IgD-negative memory B cell (primary cell): Measurements from ENCODE around the gene NAA80. TPM values are rescaled to one million over a fixed set of nuclear protein-coding genes. Genes with fewer than 3 reads are reported as not detected.
A peak's percentile ranks its signal among the peaks of the same experiment; 100 is the strongest.
"Not testable (repeated sequence)": the region's sequence is repeated elsewhere in the genome, so short reads cannot be mapped to it uniquely, and the experiment has no call there.

Experiments used
- H3K27ac Mint-ChIP-seq, 3 donors: one replicate each; pipeline ENCODE4 v1.8.0; 2020 to 2022; ENCODE audit warnings: mild to moderate bottlenecking in 3 of 3, mixed read lengths in 3 of 3, moderate library complexity in 1 of 3
- H3K27me3 Mint-ChIP-seq: one replicate; pipeline ENCODE4 v1.8.0; 2021; ENCODE audit warnings: mixed read lengths
- H3K36me3 Mint-ChIP-seq: one replicate; pipeline ENCODE4 v1.8.0; 2020; ENCODE audit warnings: mild to moderate bottlenecking, mixed read lengths
- H3K4me1 Mint-ChIP-seq, 3 donors: one replicate each; pipeline ENCODE4 v1.8.0; 2020 to 2022; ENCODE audit warnings: mixed read lengths in 3 of 3, mild to moderate bottlenecking in 1 of 3
- H3K4me3 Mint-ChIP-seq, 4 donors: one replicate each; pipeline ENCODE4 v1.8.0; 2020 to 2022; ENCODE audit warnings: mild to moderate bottlenecking in 4 of 4, mixed read lengths in 4 of 4, moderate library complexity in 3 of 4
- H3K9me3 Mint-ChIP-seq, 3 donors: one replicate each; pipeline ENCODE4 v1.8.0; 2020 to 2021; ENCODE audit warnings: mixed read lengths in 3 of 3, mild to moderate bottlenecking in 1 of 3
- polyA plus RNA-seq: library from polyadenylated mRNA; unstranded; fragments of 300-500 nt; fragmentation: Illumina TruSeq; gene quantifications from one replicate; pipeline ENCODE4 v1.2.3, GENCODE V29; 2021

NAA80 gene
- polyA plus RNA-seq, 1 donor from 2014 or later: 20.5 TPM

GRCh38 chr3:50278123-50278879, 20.9 kb downstream of the NAA80 start:
- Mint-ChIP-seq H3K4me1 (peaks cover 6 to 11% (median 9%) of the 10 kb centered on the region in 3 donors), H3K36me3 (no peaks in the 10 kb centered on the region), H3K27ac (peak overlapping the region in 2 of 3 donors; percentile 58 to 78), H3K4me3 (no peak overlapping the region), H3K9me3 (no peaks in the 10 kb centered on the region), H3K27me3 (peaks cover 27% of the 10 kb centered on the region)

- Mint-ChIP-seq H3K4me1 (peaks cover 12 to 19% (median 16%) of the 10 kb centered on the region in 3 donors), H3K27ac (no peak overlapping the region), H3K4me3 (no peak overlapping the region), H3K9me3 (no peaks in the 10 kb centered on the region), H3K27me3 (peaks cover 31% of the 10 kb centered on the region), H3K36me3 (no peaks in the 10 kb centered on the region)
Observed at GRCh38 chr3:50276762-50277101, 22.5 kb downstream of the NAA80 start.

- Mint-ChIP-seq H3K27me3 (peaks cover 31% of the 10 kb centered on the region), H3K4me3 (peak overlapping the region in 2 of 4 donors; percentile 24 to 57), H3K4me1 (peaks cover 12 to 19% (median 16%) of the 10 kb centered on the region in 3 donors), H3K36me3 (no peaks in the 10 kb centered on the region), H3K9me3 (no peaks in the 10 kb centered on the region), H3K27ac (peak overlapping the region in 1 of 3 donors; percentile 23)
Observed at GRCh38 chr3:50275996-50276761, 23.0 kb downstream of the NAA80 start.

- Mint-ChIP-seq H3K36me3 (no peaks in the 10 kb centered on the region), H3K27me3 (peaks cover 31% of the 10 kb centered on the region), H3K4me1 (peaks cover 12 to 19% (median 16%) of the 10 kb centered on the region in 3 donors), H3K4me3 (peak overlapping the region in 1 of 4 donors; percentile 23), H3K9me3 (no peaks in the 10 kb centered on the region), H3K27ac (peak overlapping the region in 1 of 3 donors; percentile 16)
Observed at GRCh38 chr3:50275141-50275995, 23.8 kb downstream of the NAA80 start.

DNA sequence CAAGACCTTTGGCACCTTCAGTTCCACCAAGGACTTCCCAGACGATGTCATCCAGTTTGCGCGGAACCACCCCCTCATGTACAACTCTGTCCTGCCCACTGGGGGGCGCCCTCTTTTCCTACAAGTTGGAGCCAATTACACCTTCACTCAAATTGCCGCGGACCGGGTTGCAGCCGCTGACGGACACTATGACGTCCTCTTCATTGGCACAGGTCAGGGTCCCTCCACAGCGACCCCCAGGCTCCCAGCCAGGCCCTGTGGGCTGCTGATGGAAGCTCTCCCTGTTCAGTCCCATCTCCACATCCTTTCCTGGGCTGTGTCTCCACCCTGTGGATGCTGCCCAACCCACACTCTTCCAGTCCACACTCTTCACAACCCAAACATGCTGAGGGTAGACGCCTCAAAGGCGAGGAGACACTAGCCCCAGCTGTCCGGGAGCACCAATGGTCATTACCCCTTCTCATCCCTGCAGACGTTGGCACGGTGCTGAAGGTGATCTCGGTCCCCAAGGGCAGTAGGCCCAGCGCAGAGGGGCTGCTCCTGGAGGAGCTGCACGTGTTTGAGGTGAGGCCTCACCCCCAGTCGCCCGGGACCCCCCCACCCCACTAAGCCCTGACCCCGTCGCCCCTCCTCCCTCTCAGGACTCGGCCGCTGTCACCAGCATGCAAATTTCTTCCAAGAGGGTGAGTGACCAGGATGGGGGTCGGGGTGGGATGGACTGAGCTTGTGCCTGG, 24.7 kb downstream of the NAA80 start:
- Mint-ChIP-seq H3K36me3 (no peaks in the 10 kb centered on the region), H3K4me1 (peaks cover 12 to 19% (median 16%) of the 10 kb centered on the region in 3 donors), H3K4me3 (peak overlapping the region; percentile 47 to 82 (median 63)), H3K27me3 (peaks cover 31% of the 10 kb centered on the region), H3K27ac (peak overlapping the region; percentile 16 to 92 (median 69)), H3K9me3 (no peaks in the 10 kb centered on the region)

DNA sequence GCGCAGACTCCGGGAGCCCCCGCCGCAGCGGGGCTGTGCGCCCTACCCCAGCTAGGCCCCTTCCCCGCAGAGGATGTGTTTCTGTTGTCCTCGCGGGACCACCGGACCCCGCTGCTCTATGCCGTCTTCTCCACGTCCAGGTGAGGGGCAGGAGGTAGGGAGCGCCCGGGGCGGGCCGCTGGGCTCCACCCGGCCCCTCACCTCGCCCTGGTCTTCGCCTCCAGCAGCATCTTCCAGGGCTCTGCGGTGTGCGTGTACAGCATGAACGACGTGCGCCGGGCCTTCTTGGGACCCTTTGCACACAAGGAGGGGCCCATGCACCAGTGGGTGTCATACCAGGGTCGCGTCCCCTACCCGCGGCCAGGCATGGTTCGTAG, 25.5 kb downstream of the NAA80 start:
- Mint-ChIP-seq H3K4me3 (no peak overlapping the region), H3K36me3 (no peaks in the 10 kb centered on the region), H3K4me1 (peaks cover 12 to 19% (median 16%) of the 10 kb centered on the region in 3 donors), H3K9me3 (no peaks in the 10 kb centered on the region), H3K27me3 (peaks cover 31% of the 10 kb centered on the region), H3K27ac (peak overlapping the region in 2 of 3 donors; percentile 69 to 92)

DNA sequence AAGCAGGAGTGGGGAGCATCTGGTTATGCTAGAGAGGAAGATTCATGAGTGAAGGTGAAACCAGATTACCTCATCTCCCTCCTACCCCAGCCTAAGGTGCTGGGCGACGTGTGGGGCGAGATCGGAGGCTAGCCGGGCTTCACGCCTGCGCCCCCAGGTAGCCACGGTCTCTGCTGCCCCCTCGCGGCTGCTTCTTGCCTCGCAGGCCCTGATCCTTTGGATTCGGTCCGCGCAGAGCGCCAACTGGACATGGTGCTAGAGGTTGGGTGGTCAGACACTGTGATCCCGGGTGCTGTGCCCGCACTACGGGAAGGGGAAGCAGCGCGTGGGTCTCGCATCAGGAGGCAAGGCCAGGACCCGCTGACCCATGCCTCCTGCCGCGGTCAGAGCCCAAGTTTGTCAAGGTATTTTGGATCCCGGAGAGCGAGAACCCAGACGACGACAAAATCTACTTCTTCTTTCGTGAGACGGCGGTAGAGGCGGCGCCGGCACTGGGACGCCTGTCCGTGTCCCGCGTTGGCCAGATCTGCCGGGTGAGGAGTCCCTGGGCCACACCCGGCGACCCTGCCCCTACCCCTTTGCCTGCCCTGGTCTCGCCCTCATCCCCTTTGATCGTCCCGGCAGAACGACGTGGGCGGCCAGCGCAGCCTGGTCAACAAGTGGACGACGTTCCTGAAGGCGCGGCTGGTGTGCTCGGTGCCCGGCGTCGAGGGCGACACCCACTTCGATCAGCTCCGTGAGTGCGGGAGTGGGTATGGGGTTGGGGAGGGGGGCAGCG, 26.1 kb downstream of the NAA80 start:
- peak overlapping the region; percentile 50 to 95 (median 78) for H3K4me3 Mint-ChIP-seq
- peaks cover 31% of the 10 kb centered on the region for H3K27me3 Mint-ChIP-seq
- H3K9me3 Mint-ChIP-seq: no peaks in the 10 kb centered on the region
- no peaks in the 10 kb centered on the region for H3K36me3 Mint-ChIP-seq
- H3K27ac Mint-ChIP-seq: peak overlapping the region in 2 of 3 donors; percentile 88 to 96
- peaks cover 12 to 19% (median 16%) of the 10 kb centered on the region in 3 donors for H3K4me1 Mint-ChIP-seq

DNA sequence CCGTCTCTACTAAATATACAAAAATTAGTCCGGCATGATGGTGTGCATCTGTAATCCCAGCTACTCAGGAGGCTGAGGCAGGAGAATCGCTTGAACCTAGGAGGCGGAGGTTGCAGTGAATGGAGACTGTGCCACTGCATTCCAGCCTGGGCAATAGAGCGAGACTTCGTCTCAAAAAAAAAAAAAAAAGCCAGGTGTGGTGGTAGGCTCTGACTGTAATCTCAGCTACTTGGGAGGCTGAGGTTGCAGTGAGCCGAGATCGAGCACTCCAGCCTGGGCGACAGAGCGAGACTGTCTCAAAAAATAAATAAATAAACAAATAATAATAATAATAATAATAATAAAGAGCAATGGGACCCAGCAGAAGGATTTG, 26.7 kb downstream of the NAA80 start:
- H3K4me1 Mint-ChIP-seq: peaks cover 12 to 19% (median 16%) of the 10 kb centered on the region in 3 donors
- H3K9me3 Mint-ChIP-seq, H3K36me3 Mint-ChIP-seq: not testable (repeated sequence)
- H3K27ac Mint-ChIP-seq: peak overlapping the region in 2 of 3 donors; percentile 88 to 96
- H3K4me3 Mint-ChIP-seq: peak overlapping the region in 1 of 4 donors; percentile 50
- peaks cover 29% of the 10 kb centered on the region for H3K27me3 Mint-ChIP-seq

DNA sequence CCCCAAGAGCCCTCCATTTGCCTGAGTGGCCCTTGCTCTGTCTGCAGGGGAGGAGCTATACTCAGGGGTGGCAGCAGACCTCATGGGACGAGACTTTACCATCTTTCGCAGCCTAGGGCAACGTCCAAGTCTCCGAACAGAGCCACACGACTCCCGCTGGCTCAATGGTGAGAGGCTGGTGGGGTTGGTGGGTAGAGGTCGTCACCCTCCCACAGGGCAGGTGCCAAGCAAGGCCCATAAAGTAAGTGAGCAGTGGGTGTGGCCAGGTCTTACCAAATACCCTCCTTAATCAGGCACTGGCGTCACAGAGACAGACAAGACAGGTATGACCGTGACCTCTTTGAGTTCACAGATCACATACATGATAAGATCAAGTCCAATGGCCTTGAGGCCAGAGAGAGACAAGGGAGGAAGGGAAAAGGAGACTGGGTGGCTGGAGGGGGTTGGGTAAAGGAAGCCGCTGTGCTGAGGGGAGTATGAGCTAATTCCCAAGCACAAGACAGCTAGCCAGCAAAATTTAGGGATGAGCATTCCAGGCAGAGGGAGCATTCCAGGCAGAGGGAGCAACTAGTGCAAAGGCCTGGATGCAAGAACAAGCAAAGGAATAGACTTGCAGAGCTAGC, 27.8 kb downstream of the NAA80 start:
- H3K27me3 Mint-ChIP-seq: peaks cover 27% of the 10 kb centered on the region
- H3K27ac Mint-ChIP-seq: peak overlapping the region in 1 of 3 donors; percentile 13
- H3K9me3 Mint-ChIP-seq: no peaks in the 10 kb centered on the region
- peaks cover 12 to 19% (median 16%) of the 10 kb centered on the region in 3 donors for H3K4me1 Mint-ChIP-seq
- peak overlapping the region in 2 of 4 donors; percentile 18 to 21 for H3K4me3 Mint-ChIP-seq
- H3K36me3 Mint-ChIP-seq: no peaks in the 10 kb centered on the region

DNA sequence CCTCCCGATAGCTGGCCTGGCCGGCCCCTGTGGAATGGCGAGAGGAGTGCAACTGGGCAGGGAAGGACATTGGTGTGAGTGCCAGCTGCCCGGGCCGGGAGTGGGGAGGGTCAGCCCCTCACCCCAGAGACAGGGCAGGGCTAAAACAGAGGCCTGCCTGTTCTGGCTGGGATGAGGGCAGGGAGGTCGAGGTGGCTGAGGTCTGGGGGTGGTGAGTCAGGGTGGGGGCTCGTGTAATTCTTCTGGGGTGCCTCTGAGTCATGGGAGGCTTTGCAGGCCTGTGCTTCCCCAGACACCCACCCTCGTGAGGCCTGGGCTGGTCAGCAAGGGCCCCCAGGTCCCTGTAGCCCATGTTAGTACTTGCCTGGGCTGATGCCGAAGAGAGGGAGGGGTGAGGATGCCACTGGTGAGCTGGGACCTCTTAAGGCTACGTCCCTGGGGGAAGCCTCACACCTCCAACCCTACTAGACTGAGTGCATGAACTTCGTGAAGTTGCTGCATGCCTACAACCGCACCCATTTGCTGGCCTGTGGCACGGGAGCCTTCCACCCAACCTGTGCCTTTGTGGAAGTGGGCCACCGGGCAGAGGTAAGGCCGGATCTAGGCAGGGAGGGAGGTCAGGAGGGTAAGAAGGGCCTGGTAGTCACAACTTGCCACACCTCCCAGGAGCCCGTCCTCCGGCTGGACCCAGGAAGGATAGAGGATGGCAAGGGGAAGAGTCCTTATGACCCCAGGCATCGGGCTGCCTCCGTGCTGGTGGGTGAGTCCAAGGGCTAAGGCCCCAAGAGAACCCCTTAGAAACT, 28.6 kb downstream of the NAA80 start:
- H3K4me3 Mint-ChIP-seq: no peak overlapping the region
- peaks cover 23% of the 10 kb centered on the region for H3K27me3 Mint-ChIP-seq
- H3K9me3 Mint-ChIP-seq: no peaks in the 10 kb centered on the region
- H3K36me3 Mint-ChIP-seq: no peaks in the 10 kb centered on the region
- H3K4me1 Mint-ChIP-seq: peaks cover 12 to 16% (median 13%) of the 10 kb centered on the region in 3 donors
- no peak overlapping the region for H3K27ac Mint-ChIP-seq

DNA sequence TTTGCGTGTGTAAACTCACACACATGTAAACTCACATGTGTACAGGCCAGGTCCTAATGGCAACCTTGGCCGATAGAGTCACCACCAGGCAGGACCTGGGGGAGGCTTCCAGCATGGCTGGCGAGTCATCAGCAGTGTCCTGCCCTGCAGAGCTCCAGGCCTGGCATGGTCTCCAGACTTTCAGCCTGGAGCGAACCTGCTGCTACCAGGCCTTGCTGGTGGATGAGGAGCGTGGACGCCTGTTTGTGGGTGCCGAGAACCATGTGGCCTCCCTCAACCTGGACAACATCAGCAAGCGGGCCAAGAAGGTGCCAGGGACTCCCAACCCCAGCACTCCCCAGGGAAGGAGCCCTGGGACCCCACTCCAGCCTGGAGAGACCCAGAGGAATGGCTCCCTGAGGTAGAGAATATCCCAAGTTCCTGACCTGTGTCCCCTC, 29.2 kb downstream of the NAA80 start:
- Mint-ChIP-seq H3K9me3 (no peaks in the 10 kb centered on the region), H3K27me3 (peaks cover 16% of the 10 kb centered on the region), H3K4me1 (peaks cover 11 to 16% (median 12%) of the 10 kb centered on the region in 3 donors), H3K27ac (no peak overlapping the region), H3K36me3 (no peaks in the 10 kb centered on the region), H3K4me3 (no peak overlapping the region)

GRCh38 chr3:50269460-50269859, 29.7 kb downstream of the NAA80 start:
- Mint-ChIP-seq H3K27me3 (peaks cover 13% of the 10 kb centered on the region), H3K27ac (peak overlapping the region in 2 of 3 donors; percentile 25 to 61), H3K9me3 (no peaks in the 10 kb centered on the region), H3K4me1 (peaks cover 9 to 15% (median 11%) of the 10 kb centered on the region in 3 donors), H3K36me3 (no peaks in the 10 kb centered on the region), H3K4me3 (no peak overlapping the region)
